Measurements from ENCODE around the gene HAUS8. TPM values are rescaled to one million over a fixed set of nuclear protein-coding genes. Genes with fewer than 3 reads are reported as not detected.

HAUS8 gene
- total RNA-seq, 1 experiment from 2014 or later = 30.6 TPM

- H3K36me3 ChIP-seq (ENCODE audit: control insufficient read depth, insufficient read depth, low read length) = no peaks in the 10 kb centered on the region; the same call in none of the 2 replicates
These were observed 14.0 kb downstream of the HAUS8 start for GRCh38 chr19:17061205-17061604.

GRCh38 chr19:17060802-17061201 lies 14.4 kb downstream of the HAUS8 start:
- CTCF ChIA-PET = interaction anchor here (0.5 kb wide), 1 partner anchor 335 kb away, joined by 7 read pairs; no protein-coding TSS in a partner anchor
- peaks cover 10% of the 10 kb centered on the region for H3K9me3 Mint-ChIP-seq (ENCODE audit: unreplicated experiment)
- no peak overlapping the region for H3K4me3 Mint-ChIP-seq (ENCODE audit: unreplicated experiment)
- Histone ChIP-seq H3K27me3 (replicated peaks; ENCODE audit: control insufficient read depth, insufficient read depth, low read length) (no peaks in the 10 kb centered on the region), H3K4me1 (no peaks in the 10 kb centered on the region), H3K9me3 (no peaks in the 10 kb centered on the region), H3K4me3 (ENCODE audit: low read depth, low read length) (no peak overlapping the region), H3K36me3 (ENCODE audit: control insufficient read depth, insufficient read depth, low read length) (no peaks in the 10 kb centered on the region; the same call in 1 of the 2 replicates)
- no peaks in the 10 kb centered on the region for H3K4me1 Mint-ChIP-seq (ENCODE audit: low read depth, unreplicated experiment)
- BruUV-seq (replicated peaks) = no TSS peak
- no peak overlapping the region for H3K27ac Mint-ChIP-seq (ENCODE audit: unreplicated experiment)
- no peak for DNase-seq
- no peak for TF ChIP-seq CTCF (IDR thresholded peaks at IDR 0.05; ENCODE audit: insufficient read depth in 1 of 2, low read depth in 1 of 2, low read length in 1 of 2, severe bottlenecking in 1 of 2, unreplicated experiment in 1 of 2)
- POLR2A ChIA-PET = no interaction called here
- H3K36me3 Mint-ChIP-seq (ENCODE audit: insufficient read depth, unreplicated experiment) = peaks cover 50% of the 10 kb centered on the region
- H3K27me3 Mint-ChIP-seq (ENCODE audit: insufficient read depth, unreplicated experiment) = no peaks in the 10 kb centered on the region
- intact Hi-C loops (cut with micrococcal nuclease; ENCODE audit: unreplicated experiment) = no loop called here

More at GRCh38 chr19:17061205-17061604, 14.0 kb downstream of the HAUS8 start:
- TF ChIP-seq CTCF (IDR thresholded peaks at IDR 0.05; ENCODE audit: insufficient read depth in 1 of 2, low read depth in 1 of 2, low read length in 1 of 2, severe bottlenecking in 1 of 2, unreplicated experiment in 1 of 2) = no peak
- Mint-ChIP-seq H3K9me3 (ENCODE audit: unreplicated experiment) (peaks cover 10% of the 10 kb centered on the region), H3K36me3 (ENCODE audit: insufficient read depth, unreplicated experiment) (peaks cover 50% of the 10 kb centered on the region), H3K27me3 (ENCODE audit: insufficient read depth, unreplicated experiment) (no peaks in the 10 kb centered on the region), H3K4me1 (ENCODE audit: low read depth, unreplicated experiment) (no peaks in the 10 kb centered on the region), H3K27ac (ENCODE audit: unreplicated experiment) (no peak overlapping the region), H3K4me3 (ENCODE audit: unreplicated experiment) (no peak overlapping the region)
- CTCF ChIA-PET = interaction anchor here (0.5 kb wide), 1 partner anchor 335 kb away, joined by 7 read pairs; no protein-coding TSS in a partner anchor
- intact Hi-C loops (cut with micrococcal nuclease; ENCODE audit: unreplicated experiment) = no loop called here
- Histone ChIP-seq H3K27me3 (replicated peaks; ENCODE audit: control insufficient read depth, insufficient read depth, low read length) (no peaks in the 10 kb centered on the region), H3K4me1 (no peaks in the 10 kb centered on the region), H3K9me3 (no peaks in the 10 kb centered on the region), H3K4me3 (ENCODE audit: low read depth, low read length) (no peak overlapping the region)
- no TSS peak for BruUV-seq (replicated peaks)
- no peak for DNase-seq
- POLR2A ChIA-PET = no interaction called here

- no peaks in the 10 kb centered on the region for H3K9me3 ChIP-seq
- no peak for DNase-seq
- ChIA-PET CTCF (no interaction called here), POLR2A (no interaction called here)
- intact Hi-C loops (cut with micrococcal nuclease; ENCODE audit: unreplicated experiment) = no loop called here
- Mint-ChIP-seq H3K4me3 (ENCODE audit: unreplicated experiment) (no peak overlapping the region), H3K27me3 (ENCODE audit: insufficient read depth, unreplicated experiment) (no peaks in the 10 kb centered on the region), H3K36me3 (ENCODE audit: insufficient read depth, unreplicated experiment) (peaks cover 40% of the 10 kb centered on the region), H3K27ac (ENCODE audit: unreplicated experiment) (no peak overlapping the region), H3K9me3 (ENCODE audit: unreplicated experiment) (no peaks in the 10 kb centered on the region), H3K4me1 (ENCODE audit: low read depth, unreplicated experiment) (no peaks in the 10 kb centered on the region)
- H3K36me3 ChIP-seq (ENCODE audit: control insufficient read depth, insufficient read depth, low read length) = no peaks in the 10 kb centered on the region
- no peaks in the 10 kb centered on the region for H3K27me3 ChIP-seq (replicated peaks; ENCODE audit: control insufficient read depth, insufficient read depth, low read length)
- H3K4me1 ChIP-seq = no peaks in the 10 kb centered on the region
- BruUV-seq (replicated peaks) = no TSS peak
- TF ChIP-seq CTCF (IDR thresholded peaks at IDR 0.05; ENCODE audit: insufficient read depth in 1 of 2, low read depth in 1 of 2, low read length in 1 of 2, severe bottlenecking in 1 of 2, unreplicated experiment in 1 of 2) = no peak
- H3K4me3 ChIP-seq (ENCODE audit: low read depth, low read length) = no peak overlapping the region
These were observed 17.0 kb downstream of the HAUS8 start for GRCh38 chr19:17058236-17058635.
